Nephron progenitor cell (in vitro differentiated cells): Measurements from ENCODE around the gene DTYMK.
A peak's percentile ranks its signal among the peaks of the same experiment; 100 is the strongest.
"Not testable (repeated sequence)": the region's sequence is repeated elsewhere in the genome, so short reads cannot be mapped to it uniquely, and the experiment has no call there.

ENCODE experiments used
- DNase-seq: peaks from one replicate; pipeline ENCODE4 v3.0.0; 2021
- H3K27ac Mint-ChIP-seq: 2 replicates; pipeline ENCODE4 v1.8.0; 2021; ENCODE audit warnings: mild to moderate bottlenecking, moderate library complexity, mixed read lengths
- H3K27me3 Mint-ChIP-seq: 2 replicates; pipeline ENCODE4 v1.8.0; 2021; ENCODE audit warnings: mild to moderate bottlenecking, low read depth, mixed read lengths; ENCODE audit not compliant: poor library complexity
- H3K36me3 Mint-ChIP-seq: 2 replicates; pipeline ENCODE4 v1.8.0; 2021; ENCODE audit warnings: low read depth, mixed read lengths
- H3K4me1 Mint-ChIP-seq: 2 replicates; pipeline ENCODE4 v1.8.0; 2021; ENCODE audit warnings: mixed read lengths
- H3K4me3 Mint-ChIP-seq: 2 replicates; pipeline ENCODE4 v1.8.0; 2021; ENCODE audit warnings: mild to moderate bottlenecking, moderate library complexity, mixed read lengths
- H3K9me3 Mint-ChIP-seq: 2 replicates; pipeline ENCODE4 v1.8.0; 2021; ENCODE audit warnings: mild to moderate bottlenecking, moderate library complexity, mixed read lengths
- TF ChIP-seq, protein P1 (sequence below): fragments of 200-600 bp; sonication (generic); IDR thresholded peaks from 2 replicates; pipeline ENCODE4 v1.5.0; 2021; ENCODE audit warnings: antibody characterized with exemption

The DTYMK gene

DNA sequence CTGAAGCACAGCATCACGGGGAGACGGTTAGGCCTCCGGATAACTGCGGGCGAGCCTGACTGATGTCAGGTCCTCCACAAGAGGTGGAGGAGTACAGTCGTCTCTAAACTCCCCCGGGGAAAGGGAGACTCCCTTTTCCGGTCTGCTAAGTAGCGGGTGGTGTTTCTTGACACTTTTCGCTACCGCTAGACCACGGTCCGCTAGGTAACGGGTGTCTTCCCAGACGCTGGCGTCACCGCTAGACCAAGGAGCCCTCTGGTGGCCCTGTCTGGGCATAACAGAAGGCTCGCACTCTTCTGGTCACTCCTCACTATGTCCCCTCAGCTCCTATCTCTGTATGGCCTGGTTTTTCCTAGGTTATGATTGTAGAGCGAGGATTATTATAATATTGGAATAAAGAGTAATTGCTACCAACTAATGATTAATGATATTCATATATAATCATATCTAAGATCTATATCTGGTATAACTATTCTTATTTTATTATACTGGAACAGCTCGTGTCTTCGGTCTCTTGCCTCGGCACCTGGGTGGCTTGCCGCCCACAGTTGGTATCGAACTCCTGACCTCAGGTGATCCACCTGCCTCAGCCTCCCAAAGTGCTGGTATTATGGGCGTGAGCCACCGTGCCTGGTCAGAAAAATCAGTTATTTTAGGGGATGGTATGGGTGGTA is 46.0 kb upstream of the DTYMK start:
- peak; percentile 79 for DNase-seq
- Mint-ChIP-seq H3K4me1 (peaks cover 29% of the 10 kb centered on the region), H3K27ac (peak overlapping the region; percentile 13), H3K36me3 (peaks cover 20% of the 10 kb centered on the region)
- not testable (repeated sequence) for H3K27me3 Mint-ChIP-seq, H3K9me3 Mint-ChIP-seq, H3K4me3 Mint-ChIP-seq
- TF ChIP-seq, protein P1, sequence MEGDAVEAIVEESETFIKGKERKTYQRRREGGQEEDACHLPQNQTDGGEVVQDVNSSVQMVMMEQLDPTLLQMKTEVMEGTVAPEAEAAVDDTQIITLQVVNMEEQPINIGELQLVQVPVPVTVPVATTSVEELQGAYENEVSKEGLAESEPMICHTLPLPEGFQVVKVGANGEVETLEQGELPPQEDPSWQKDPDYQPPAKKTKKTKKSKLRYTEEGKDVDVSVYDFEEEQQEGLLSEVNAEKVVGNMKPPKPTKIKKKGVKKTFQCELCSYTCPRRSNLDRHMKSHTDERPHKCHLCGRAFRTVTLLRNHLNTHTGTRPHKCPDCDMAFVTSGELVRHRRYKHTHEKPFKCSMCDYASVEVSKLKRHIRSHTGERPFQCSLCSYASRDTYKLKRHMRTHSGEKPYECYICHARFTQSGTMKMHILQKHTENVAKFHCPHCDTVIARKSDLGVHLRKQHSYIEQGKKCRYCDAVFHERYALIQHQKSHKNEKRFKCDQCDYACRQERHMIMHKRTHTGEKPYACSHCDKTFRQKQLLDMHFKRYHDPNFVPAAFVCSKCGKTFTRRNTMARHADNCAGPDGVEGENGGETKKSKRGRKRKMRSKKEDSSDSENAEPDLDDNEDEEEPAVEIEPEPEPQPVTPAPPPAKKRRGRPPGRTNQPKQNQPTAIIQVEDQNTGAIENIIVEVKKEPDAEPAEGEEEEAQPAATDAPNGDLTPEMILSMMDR, result peak; percentile 66

DNA sequence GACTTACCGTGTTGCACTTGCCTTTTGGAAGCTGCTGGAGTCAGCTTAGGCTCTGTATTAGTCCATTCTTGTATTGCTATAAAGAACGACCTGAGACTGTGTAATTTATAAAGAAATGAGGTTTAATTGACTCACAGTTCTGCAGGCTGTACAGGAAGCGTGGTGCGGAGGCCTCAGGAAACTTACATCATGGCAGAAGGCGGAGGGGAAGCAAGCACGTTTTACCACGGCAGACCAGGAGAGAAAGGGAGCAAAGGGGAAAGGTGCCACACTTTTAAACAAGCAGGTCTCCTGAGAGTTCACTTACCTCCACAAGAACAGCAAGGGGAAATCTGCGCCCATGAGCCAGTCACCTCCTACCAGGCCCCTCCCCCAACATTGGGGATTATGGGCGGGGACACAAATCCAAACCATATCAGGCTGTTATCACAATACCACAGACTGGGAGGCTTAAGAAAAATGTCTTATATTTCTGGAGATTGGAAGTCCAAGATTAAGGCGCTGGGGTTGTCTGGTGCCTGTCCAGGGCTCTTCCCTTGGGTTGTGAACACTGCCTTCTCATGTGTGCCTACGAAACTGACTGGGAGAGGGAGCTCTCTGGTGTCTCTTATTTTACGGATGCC is 44.2 kb upstream of the DTYMK start:
- H3K27ac Mint-ChIP-seq, result no peak overlapping the region
- DNase-seq, result no peak
- no peaks in the 10 kb centered on the region for H3K9me3 Mint-ChIP-seq
- peaks cover 21% of the 10 kb centered on the region for H3K4me1 Mint-ChIP-seq
- H3K27me3 Mint-ChIP-seq, result no peaks in the 10 kb centered on the region
- no peak overlapping the region for H3K4me3 Mint-ChIP-seq
- H3K36me3 Mint-ChIP-seq, result peaks cover 21% of the 10 kb centered on the region
- TF ChIP-seq, protein P1, result no peak

DNA sequence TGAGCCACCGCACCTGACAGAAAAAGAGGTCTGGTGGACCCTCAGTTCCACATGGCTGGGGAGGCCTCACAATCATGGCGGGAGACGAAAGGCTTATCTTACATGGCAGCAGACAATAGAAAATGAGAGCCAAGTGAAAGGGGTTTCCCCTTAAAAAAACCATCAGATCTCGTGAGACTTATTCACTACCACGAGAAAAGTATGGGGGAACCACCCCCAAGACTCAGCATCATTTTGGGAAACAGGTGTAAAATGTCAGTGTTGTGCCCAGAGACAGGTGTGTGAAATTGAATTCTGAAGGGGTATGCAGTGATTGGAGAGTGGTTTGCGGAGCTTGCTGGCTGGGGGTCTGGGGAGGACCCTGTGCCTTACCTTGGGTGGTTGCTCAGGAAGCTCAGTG is 43.3 kb upstream of the DTYMK start:
- Mint-ChIP-seq H3K27ac (no peak overlapping the region), H3K36me3 (peaks cover 29% of the 10 kb centered on the region), H3K9me3 (peaks cover 2% of the 10 kb centered on the region), H3K4me3 (no peak overlapping the region), H3K4me1 (peaks cover 17% of the 10 kb centered on the region), H3K27me3 (no peaks in the 10 kb centered on the region)
- DNase-seq, result no peak
- TF ChIP-seq, protein P1, result no peak

DNA sequence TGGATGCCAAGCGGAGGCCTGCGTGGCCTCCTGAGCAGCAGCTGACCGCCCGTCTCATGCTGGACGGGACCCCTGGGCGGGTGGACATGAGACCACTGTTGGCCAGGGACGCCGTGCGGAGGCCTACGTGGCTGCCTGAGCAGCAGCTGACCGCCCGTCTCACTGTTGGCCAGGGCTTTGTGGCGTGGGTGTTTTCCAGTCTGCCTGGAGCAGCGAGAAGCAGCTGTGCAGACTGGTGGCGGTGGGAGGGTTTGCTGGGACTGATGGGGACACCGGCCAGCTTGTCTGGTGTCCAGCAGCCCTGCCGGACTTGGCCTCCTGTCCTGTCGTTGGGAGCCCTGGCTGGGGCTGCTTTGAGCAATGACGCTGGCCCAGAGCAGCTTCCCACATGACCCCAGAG is 42.0 kb upstream of the DTYMK start:
- TF ChIP-seq, protein P1, result no peak
- no peak overlapping the region for H3K27ac Mint-ChIP-seq
- H3K4me1 Mint-ChIP-seq, result peaks cover 17% of the 10 kb centered on the region
- H3K4me3 Mint-ChIP-seq, result no peak overlapping the region
- H3K27me3 Mint-ChIP-seq, result no peaks in the 10 kb centered on the region
- H3K9me3 Mint-ChIP-seq, result peaks cover 10% of the 10 kb centered on the region
- H3K36me3 Mint-ChIP-seq, result peaks cover 41% of the 10 kb centered on the region
- no peak for DNase-seq

DNA sequence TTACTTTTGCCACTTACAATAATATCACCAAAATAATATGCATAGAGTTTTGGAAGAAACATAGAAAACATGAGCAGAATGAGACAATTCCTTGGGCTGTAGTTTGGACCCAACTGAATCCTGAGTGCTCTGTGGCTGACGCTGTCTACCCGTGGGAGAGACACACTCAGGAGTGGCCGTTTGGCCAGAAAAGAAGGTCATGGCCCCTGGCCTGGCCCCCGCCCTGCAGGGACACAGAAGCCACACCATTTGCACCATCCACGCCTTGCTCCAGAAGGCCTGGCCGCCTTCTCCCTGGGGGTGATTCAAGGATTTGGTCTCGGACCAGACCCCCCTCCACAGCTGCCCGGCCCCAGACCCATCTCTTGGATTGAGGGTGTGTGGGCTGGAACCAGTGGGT is 41.4 kb upstream of the DTYMK start:
- Mint-ChIP-seq H3K27me3 (no peaks in the 10 kb centered on the region), H3K27ac (peak overlapping the region; percentile 45), H3K4me1 (peaks cover 17% of the 10 kb centered on the region), H3K9me3 (peaks cover 16% of the 10 kb centered on the region), H3K36me3 (peaks cover 47% of the 10 kb centered on the region), H3K4me3 (no peak overlapping the region)
- TF ChIP-seq, protein P1, result no peak
- no peak for DNase-seq

DNA sequence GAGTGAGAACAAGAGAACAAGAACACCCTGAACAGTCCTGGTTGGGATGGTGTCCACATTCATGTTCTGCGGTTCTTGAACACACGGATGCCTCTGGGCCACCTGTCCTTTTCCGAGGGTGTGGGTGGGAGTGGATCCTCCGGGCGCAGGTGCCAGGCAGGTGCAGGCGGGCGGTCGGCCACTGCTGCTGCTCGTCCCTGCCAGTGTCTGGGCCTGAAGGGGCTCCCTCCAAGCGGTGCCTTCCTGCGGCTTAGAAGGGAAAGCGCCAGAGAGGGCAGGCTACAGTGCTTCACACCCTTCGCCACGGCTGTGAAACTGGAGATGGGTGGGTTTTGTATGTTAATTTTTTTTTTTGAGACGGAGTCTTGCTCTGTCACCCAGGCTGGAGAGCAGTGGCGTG is 39.8 kb upstream of the DTYMK start:
- Mint-ChIP-seq H3K27me3 (no peaks in the 10 kb centered on the region), H3K27ac (peak overlapping the region; percentile 87), H3K4me1 (peaks cover 9% of the 10 kb centered on the region), H3K36me3 (peaks cover 63% of the 10 kb centered on the region), H3K4me3 (no peak overlapping the region), H3K9me3 (peaks cover 32% of the 10 kb centered on the region)
- TF ChIP-seq, protein P1, result no peak
- DNase-seq, result no peak
